OCI-LY3 (cell line): ENCODE data around the gene CRELD2.

Experiments
- H2AFZ ChIP-seq: fragments of 200-600, 300-600 bp; shearing (Covaris generic); 2 replicates; pipeline ENCODE4 v1.6.0; 2014; ENCODE audit warnings: antibody characterized with exemption, low read depth, low read length
- H3K27ac ChIP-seq: fragments of 200-600, 300-600 bp; sonication (generic); 2 replicates; pipeline ENCODE4 v1.5.1; 2014; ENCODE audit warnings: mild to moderate bottlenecking, low read length, moderate library complexity, mixed read lengths
- H3K27me3 ChIP-seq: fragments of 200-600, 300-600 bp; sonication (generic); 2 replicates; pipeline ENCODE4 v1.6.1; 2014; ENCODE audit warnings: low read depth, low read length, mixed read lengths
- H3K36me3 ChIP-seq: fragments of 200-600, 300-600 bp; sonication (generic); replicated peaks from 2 replicates; pipeline ENCODE3; 2014; ENCODE audit warnings: low read depth, low read length, mixed read lengths
- H3K4me1 ChIP-seq: fragments of 300-600, 200-600 bp; sonication (generic); 2 replicates; pipeline ENCODE4 v1.6.1; 2014; ENCODE audit warnings: low read length, mixed read lengths
- H3K4me2 ChIP-seq: fragments of 200-600, 300-600 bp; sonication (generic); 2 replicates; pipeline ENCODE4 v1.6.1; 2014; ENCODE audit warnings: low read length, mixed read lengths
- H3K4me3 ChIP-seq: fragments of 300-600, 200-600 bp; sonication (generic); 2 replicates; pipeline ENCODE4 v1.5.1; 2014; ENCODE audit warnings: antibody characterized with exemption, mild to moderate bottlenecking, low read length, moderate library complexity
- H3K79me2 ChIP-seq: fragments of 300-600, 200-600 bp; shearing (Covaris generic); 2 replicates; pipeline ENCODE4 v1.6.1; 2014; ENCODE audit warnings: mild to moderate bottlenecking, low read length, mixed read lengths
- H3K9ac ChIP-seq: fragments of 300-600, 200-600 bp; shearing (Covaris generic); 2 replicates; pipeline ENCODE4 v1.6.0; 2014; ENCODE audit warnings: mild to moderate bottlenecking, low read length, moderate library complexity
- H3K9me3 ChIP-seq: fragments of 200-600, 300-600 bp; shearing (Covaris generic); 2 replicates; pipeline ENCODE4 v1.6.1; 2014; ENCODE audit warnings: low read length, mixed read lengths; ENCODE audit not compliant: insufficient read depth
- H4K20me1 ChIP-seq: fragments of 200-600, 300-600 bp; sonication (generic); 2 replicates; pipeline ENCODE4 v1.6.1; 2016; ENCODE audit warnings: low read length, mixed read lengths; ENCODE audit not compliant: insufficient read depth
- CTCF ChIP-seq: fragments of 200-600, 300-600 bp; sonication (generic); IDR thresholded peaks from 2 replicates; pipeline ENCODE4 v1.5.1; 2014; ENCODE audit warnings: antibody characterized with exemption, low read length, low read depth
- EZH2phosphoT487 ChIP-seq: fragments of 200-600 bp; shearing (Covaris generic); IDR thresholded peaks from 2 replicates; pipeline ENCODE4 v1.6.1; 2018; ENCODE audit warnings: antibody characterized with exemption, mixed run types, low read depth

The CRELD2 gene

GRCh38 chr22:49878206-49878605 lies 40.2 kb upstream of the CRELD2 start:
- H3K36me3 ChIP-seq: peaks cover 8% of the 10 kb centered on the region
- no peaks in the 10 kb centered on the region for H3K9me3 ChIP-seq
- peaks cover 23% of the 10 kb centered on the region for H4K20me1 ChIP-seq
- H3K27me3 ChIP-seq: no peaks in the 10 kb centered on the region
- no peak overlapping the region for H2AFZ ChIP-seq
- H3K79me2 ChIP-seq: peaks cover 66% of the 10 kb centered on the region
- H3K4me3 ChIP-seq: no peak overlapping the region
- H3K4me1 ChIP-seq: peaks cover 22% of the 10 kb centered on the region
- TF ChIP-seq EZH2phosphoT487 (no peak), CTCF (no peak)
- H3K27ac ChIP-seq: no peak overlapping the region
- no peak overlapping the region for H3K9ac ChIP-seq
- no peak overlapping the region for H3K4me2 ChIP-seq

- Histone ChIP-seq H3K9ac (no peak overlapping the region), H3K4me2 (peak overlapping the region; percentile 87), H3K9me3 (no peaks in the 10 kb centered on the region), H3K27ac (peak overlapping the region; percentile 24; the same call in 1 of the 2 replicates), H2AFZ (no peak overlapping the region), H3K4me1 (peaks cover 22% of the 10 kb centered on the region), H3K4me3 (peak overlapping the region; percentile 66), H3K36me3 (peaks cover 10% of the 10 kb centered on the region), H3K27me3 (no peaks in the 10 kb centered on the region), H4K20me1 (peaks cover 23% of the 10 kb centered on the region), H3K79me2 (peaks cover 53% of the 10 kb centered on the region)
- TF ChIP-seq EZH2phosphoT487 (no peak), CTCF (no peak)
Observed at GRCh38 chr22:49879871-49880270, 38.6 kb upstream of the CRELD2 start.

GRCh38 chr22:49880281-49880680 lies 38.2 kb upstream of the CRELD2 start:
- H3K4me1 ChIP-seq: peaks cover 22% of the 10 kb centered on the region
- no peak overlapping the region for H3K9ac ChIP-seq
- peak overlapping the region; percentile 87 for H3K4me2 ChIP-seq
- H3K27me3 ChIP-seq: no peaks in the 10 kb centered on the region
- peak overlapping the region; percentile 66 for H3K4me3 ChIP-seq
- peaks cover 51% of the 10 kb centered on the region for H3K79me2 ChIP-seq
- peaks cover 8% of the 10 kb centered on the region for H3K36me3 ChIP-seq
- peak overlapping the region; percentile 24; the same call in 1 of the 2 replicates for H3K27ac ChIP-seq
- TF ChIP-seq CTCF: no peak
- no peak for TF ChIP-seq EZH2phosphoT487
- no peak overlapping the region for H2AFZ ChIP-seq
- H4K20me1 ChIP-seq: peaks cover 23% of the 10 kb centered on the region
- H3K9me3 ChIP-seq: no peaks in the 10 kb centered on the region

DNA sequence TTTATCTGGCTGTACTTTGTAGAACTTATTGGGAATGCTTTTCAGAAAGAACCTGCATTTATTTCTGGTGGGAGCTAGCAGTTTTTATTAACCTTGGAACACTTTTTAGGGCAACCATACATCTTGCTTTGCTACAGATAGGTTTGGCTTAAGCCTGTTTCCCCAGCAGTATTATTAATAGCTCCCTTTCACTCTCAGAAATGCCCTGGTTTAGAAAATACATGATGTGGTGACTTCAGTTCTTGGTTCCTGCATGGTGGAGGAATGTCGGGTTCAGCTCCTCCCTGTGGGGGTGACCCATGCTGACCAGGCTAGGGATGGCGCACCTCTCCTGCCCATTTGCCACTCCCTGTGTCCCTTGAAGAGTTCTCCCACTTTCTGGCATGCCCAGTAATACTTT lies 36.6 kb upstream of the CRELD2 start:
- no peak overlapping the region for H3K4me3 ChIP-seq
- H2AFZ ChIP-seq: no peak overlapping the region
- TF ChIP-seq EZH2phosphoT487: no peak
- H3K4me2 ChIP-seq: no peak overlapping the region
- H4K20me1 ChIP-seq: peaks cover 23% of the 10 kb centered on the region
- peaks cover 36% of the 10 kb centered on the region for H3K79me2 ChIP-seq
- H3K27ac ChIP-seq: no peak overlapping the region
- H3K4me1 ChIP-seq: peaks cover 22% of the 10 kb centered on the region
- peaks cover 22% of the 10 kb centered on the region for H3K36me3 ChIP-seq
- H3K9me3 ChIP-seq: no peaks in the 10 kb centered on the region
- no peak overlapping the region for H3K9ac ChIP-seq
- H3K27me3 ChIP-seq: no peaks in the 10 kb centered on the region
